NT2/D1 (cell line): ENCODE results near the gene COA3.

Experiments used
- DNase-seq: peaks from one replicate; pipeline ENCODE4 v3.0.0-alpha.2; 2011; ENCODE audit warnings: low read depth, low spot score
- H3K27me3 ChIP-seq: 2 replicates; pipeline ENCODE4 v1.6.0; 2011; ENCODE audit warnings: mild to moderate bottlenecking; ENCODE audit not compliant: insufficient read length, insufficient read depth
- H3K36me3 ChIP-seq: 2 replicates; pipeline ENCODE4 v1.6.1; 2011; ENCODE audit warnings: mild to moderate bottlenecking, low read length, mixed read lengths; ENCODE audit not compliant: insufficient read depth, insufficient read length
- H3K4me1 ChIP-seq: 2 replicates; pipeline ENCODE4 v1.5.1; 2011; ENCODE audit not compliant: insufficient read depth, insufficient read length
- H3K4me3 ChIP-seq: 2 replicates; pipeline ENCODE4 v1.5.1; 2011; ENCODE audit warnings: low read depth; ENCODE audit not compliant: insufficient read length
- H3K9ac ChIP-seq: 2 replicates; pipeline ENCODE4 v1.6.0; 2011; ENCODE audit warnings: low read depth; ENCODE audit not compliant: insufficient read length
- H3K9me3 ChIP-seq: 2 replicates; pipeline ENCODE4 v1.5.1; 2011; ENCODE audit warnings: mild to moderate bottlenecking, low read length; ENCODE audit not compliant: insufficient read depth
- SUZ12 ChIP-seq: IDR thresholded peaks from 2 replicates; pipeline ENCODE4 v1.6.1; 2011; ENCODE audit not compliant: insufficient read length, insufficient read depth; ENCODE audit errors: extremely low read depth
- YY1 ChIP-seq: IDR thresholded peaks from 2 replicates; pipeline ENCODE4 v1.6.1; 2011; ENCODE audit not compliant: insufficient read length, insufficient read depth
- ZNF274 ChIP-seq: IDR thresholded peaks from 2 replicates; pipeline ENCODE4 v1.6.1; 2011; ENCODE audit warnings: mild to moderate bottlenecking, low read depth, low read length

The COA3 gene

GRCh38 chr17:42760652-42761581, 37.6 kb downstream of the COA3 start, which contains the start of gene RAMP2:
Gene RAMP2, plus strand, starts transcription at chr17:42761227. Its CDS starts 35 bp downstream, at chr17:42761262.
- H3K9me3 ChIP-seq: no peaks in the 10 kb centered on the region
- peaks cover 12% of the 10 kb centered on the region for H3K4me1 ChIP-seq
- DNase-seq: no peak
- H3K36me3 ChIP-seq: no peaks in the 10 kb centered on the region
- H3K27me3 ChIP-seq: peaks cover 29% of the 10 kb centered on the region
- peak within 1 kb of the TSS; percentile 45 for H3K4me3 ChIP-seq
- peak within 1 kb of the TSS; percentile 78 for H3K9ac ChIP-seq
- no peak for TF ChIP-seq ZNF274
- TF ChIP-seq SUZ12: no peak
- no peak for TF ChIP-seq YY1

DNA sequence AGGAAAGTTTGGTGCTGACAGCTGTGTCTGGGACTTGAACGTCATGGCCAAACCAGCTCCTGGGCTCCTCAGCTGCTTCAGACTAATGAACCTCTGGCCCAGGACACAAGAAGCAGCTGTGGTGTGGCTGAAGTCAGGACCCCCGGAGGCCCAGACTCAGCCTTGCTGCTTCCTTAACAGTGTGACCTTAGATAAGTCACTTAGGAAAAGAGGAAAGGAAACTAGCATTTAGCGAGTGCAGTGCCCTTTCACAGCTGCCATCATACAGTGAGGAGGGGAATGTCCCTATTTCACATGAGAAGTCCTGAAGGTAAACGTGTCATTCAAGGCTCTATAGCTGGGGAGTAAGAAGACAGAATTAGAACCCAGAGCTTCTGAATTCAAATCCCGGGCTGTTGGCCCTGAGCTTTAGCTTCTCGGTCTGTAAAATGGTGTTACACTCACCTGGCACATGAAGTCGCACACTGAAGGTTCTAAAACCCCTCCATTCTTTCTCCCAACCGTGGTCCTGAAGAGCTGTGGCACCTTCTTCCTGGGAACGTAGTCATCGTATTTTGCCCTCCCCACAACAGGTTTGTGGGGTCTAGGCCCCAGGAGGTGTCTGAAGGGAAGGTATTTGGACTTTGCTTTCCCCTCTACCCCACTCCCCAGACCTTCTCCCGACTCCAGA, 38.4 kb downstream of the COA3 start:
- no peak for DNase-seq
- peak overlapping the region; percentile 78 for H3K9ac ChIP-seq
- H3K4me3 ChIP-seq: peak overlapping the region; percentile 45
- no peaks in the 10 kb centered on the region for H3K9me3 ChIP-seq
- H3K36me3 ChIP-seq: no peaks in the 10 kb centered on the region
- TF ChIP-seq YY1 (no peak), SUZ12 (no peak), ZNF274 (no peak)
- peaks cover 29% of the 10 kb centered on the region for H3K27me3 ChIP-seq
- peaks cover 12% of the 10 kb centered on the region for H3K4me1 ChIP-seq

DNA sequence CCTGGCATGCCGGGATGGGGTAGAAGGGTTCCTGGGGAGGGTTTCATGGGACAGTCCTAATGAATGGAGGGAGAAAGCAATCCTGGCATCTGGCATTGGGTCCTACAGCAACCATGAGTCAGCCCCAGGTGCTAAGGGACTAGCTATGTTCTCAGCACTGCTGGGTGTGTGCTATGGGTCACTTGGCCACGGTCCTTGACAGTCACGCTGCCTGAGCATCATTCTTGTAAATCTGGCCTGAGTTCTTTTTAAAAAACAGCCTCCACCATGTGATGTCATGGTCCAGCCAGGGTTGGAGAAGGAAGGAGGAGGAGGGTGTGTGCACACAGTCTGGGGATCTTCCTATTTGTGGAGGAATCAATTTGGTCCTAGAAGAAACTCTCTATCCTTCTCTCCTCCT, 43.7 kb downstream of the COA3 start:
- no peak overlapping the region for H3K4me3 ChIP-seq
- peaks cover 5% of the 10 kb centered on the region for H3K27me3 ChIP-seq

DNA sequence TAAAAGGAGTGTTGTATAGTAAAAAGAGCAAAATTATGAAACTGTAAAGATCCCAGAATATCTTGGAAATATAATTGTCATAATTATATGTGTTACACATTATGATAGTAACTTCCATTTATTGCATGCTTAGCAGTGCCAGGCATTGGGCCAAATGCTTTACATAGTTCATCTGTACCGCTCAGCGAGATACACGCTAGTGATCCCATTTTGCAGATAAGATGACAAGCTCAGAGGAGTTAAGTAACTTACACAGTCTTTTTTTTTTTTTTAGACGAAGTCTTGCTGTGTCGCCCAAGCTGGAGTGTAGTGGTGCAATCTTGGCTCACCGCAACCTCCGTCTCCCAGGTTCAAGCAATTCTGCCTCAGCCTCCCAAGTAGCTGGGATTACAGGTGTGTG, 46.9 kb downstream of the COA3 start:
- no peak for DNase-seq
- Histone ChIP-seq H3K27me3 (no peaks in the 10 kb centered on the region), H3K4me3 (no peak overlapping the region), H3K4me1 (peaks cover 5% of the 10 kb centered on the region), H3K9ac (no peak overlapping the region), H3K9me3 (no peaks in the 10 kb centered on the region), H3K36me3 (no peaks in the 10 kb centered on the region)
- TF ChIP-seq ZNF274: no peak
- no peak for TF ChIP-seq SUZ12
- no peak for TF ChIP-seq YY1

More for the DNA sequence above, 43.7 kb downstream of the COA3 start:
- Histone ChIP-seq H3K36me3 (no peaks in the 10 kb centered on the region), H3K4me1 (no peaks in the 10 kb centered on the region), H3K9ac (no peak overlapping the region), H3K9me3 (no peaks in the 10 kb centered on the region)
- DNase-seq: no peak
- TF ChIP-seq YY1 (no peak), ZNF274 (no peak), SUZ12 (no peak)

- no peak overlapping the region for H3K9ac ChIP-seq
- no peak overlapping the region for H3K4me3 ChIP-seq
- no peak for TF ChIP-seq SUZ12
- no peak for TF ChIP-seq YY1
- TF ChIP-seq ZNF274: no peak
- no peaks in the 10 kb centered on the region for H3K36me3 ChIP-seq
- H3K27me3 ChIP-seq: peaks cover 2% of the 10 kb centered on the region
- peaks cover 3% of the 10 kb centered on the region; the same call in 1 of the 2 replicates for H3K9me3 ChIP-seq
- peaks cover 5% of the 10 kb centered on the region for H3K4me1 ChIP-seq
- DNase-seq: no peak
These were observed 47.7 kb downstream of the COA3 start for GRCh38 chr17:42750739-42751344.

DNA sequence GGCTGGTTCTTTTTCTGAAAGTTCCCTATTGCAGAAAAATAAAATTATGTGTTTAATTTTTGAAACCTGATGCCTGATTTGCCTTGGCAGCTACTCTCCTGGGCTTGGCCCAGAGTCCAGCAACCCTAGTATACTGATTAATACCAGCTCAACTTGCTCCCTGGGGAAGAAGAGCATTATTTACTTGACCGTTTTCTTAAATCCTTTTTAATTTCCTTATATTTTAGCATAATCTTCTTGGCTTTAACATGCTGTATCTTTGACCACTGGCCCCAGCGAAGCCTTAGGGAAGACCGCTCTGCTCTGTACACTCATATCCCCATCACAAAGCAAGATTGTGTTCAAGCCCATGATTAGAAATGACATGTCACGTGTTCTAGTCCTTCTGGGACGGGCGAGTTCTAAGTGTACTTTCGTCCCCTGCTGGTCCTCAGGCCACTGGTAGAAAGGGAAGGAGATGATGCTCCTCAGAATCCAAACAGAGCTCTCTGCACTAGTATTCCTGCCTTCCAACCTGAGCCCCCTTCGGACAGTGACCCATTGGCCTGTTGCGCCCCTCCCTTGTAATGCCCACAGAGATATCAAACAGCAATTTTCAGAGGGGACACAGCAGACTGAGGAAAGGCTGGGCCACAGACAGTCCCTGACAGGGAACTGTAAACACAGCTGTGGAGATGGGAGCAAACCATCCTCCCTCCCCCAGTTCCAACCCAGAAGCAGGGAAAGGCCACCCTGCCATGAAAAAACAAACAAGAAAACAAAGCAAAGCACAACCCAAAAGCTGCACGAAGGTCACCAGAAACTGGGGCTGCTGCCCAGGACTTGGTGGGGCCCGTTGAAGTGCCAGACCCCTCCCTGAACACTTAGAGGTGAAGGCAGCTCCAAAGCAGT, 49.4 kb downstream of the COA3 start:
- Histone ChIP-seq H3K4me3 (no peak overlapping the region), H3K27me3 (peaks cover 11% of the 10 kb centered on the region), H3K9me3 (peaks cover 12% of the 10 kb centered on the region), H3K36me3 (no peaks in the 10 kb centered on the region), H3K4me1 (peaks cover 5% of the 10 kb centered on the region), H3K9ac (no peak overlapping the region)
- DNase-seq: no peak
- TF ChIP-seq ZNF274: no peak
- TF ChIP-seq YY1: no peak
- no peak for TF ChIP-seq SUZ12
